Measurements from ENCODE around the gene P2RY11. TPM values are rescaled to one million over a fixed set of nuclear protein-coding genes. Genes with fewer than 3 reads are reported as not detected.

P2RY11 gene
- total and polyA plus RNA-seq, 2 of the 4 experiments (the other 2 are of a cell fraction), result 0.54 to 4.5 TPM

GRCh38 chr19:10085641-10086590 is 25.6 kb upstream of the P2RY11 start, which contains the start of gene SHFL:
Gene SHFL, plus strand, starts transcription at chr19:10086317. Its CDS starts 111 bp downstream, at chr19:10086428.
- Histone ChIP-seq H4K8ac (ENCODE audit: low read depth in 2 of 2, low read length in 2 of 2) (peak within 1 kb of the TSS; percentile 97 to 99), H3K36me3 (ENCODE audit: control insufficient read depth, insufficient read depth, low read length) (peaks cover 14% of the 10 kb centered on the region; the same call in 1 of the 2 replicates), H4K91ac (ENCODE audit: insufficient read depth, low read depth, low read length) (peak within 1 kb of the TSS; percentile 84), H3K27ac (ENCODE audit: insufficient read depth, low read length) (peak within 1 kb of the TSS; percentile 19), H3K27me3 (ENCODE audit: control insufficient read depth, insufficient read depth, low read length) (no peaks in the 10 kb centered on the region), H2BK15ac (ENCODE audit: low read depth, low read length) (no peak within 1 kb of the TSS), H3K14ac (replicated peaks; ENCODE audit: low read depth, low read length) (peak within 1 kb of the TSS; percentile 91), H2AK5ac (ENCODE audit: low read depth, low read length) (peak within 1 kb of the TSS; percentile 89), H3K9me1 (ENCODE audit: insufficient read depth, low read length) (peaks cover 13% of the 10 kb centered on the region; the same call in 1 of the 2 replicates), H3K4me2 (ENCODE audit: low read depth, low read length) (peak within 1 kb of the TSS; percentile 74), H2AK9ac (replicated peaks; ENCODE audit: low read depth, low read length, poor library complexity) (peak within 1 kb of the TSS; percentile 96), H2BK120ac (ENCODE audit: low read depth, low read length) (peak within 1 kb of the TSS; percentile 56; the same call in 1 of the 2 replicates), H3K23ac (ENCODE audit: low read depth, low read length) (peak within 1 kb of the TSS; percentile 87), H3K4ac (ENCODE audit: low read depth, low read length) (peak within 1 kb of the TSS; percentile 88), H3K79me1 (ENCODE audit: low read depth in 1 of 2, low read length in 2 of 2) (peaks cover 3 to 24% of the 10 kb centered on the region in 2 experiments; a peak in 3 of 4 replicates), H3K9ac (ENCODE audit: low read depth, low read length) (peak within 1 kb of the TSS; percentile 76), H4K5ac (ENCODE audit: low read depth, low read length) (peak within 1 kb of the TSS; percentile 61), H4K20me1 (ENCODE audit: insufficient read depth, low read length) (no peaks in the 10 kb centered on the region), H2BK20ac (ENCODE audit: low read depth, low read length) (no peak within 1 kb of the TSS), H3K56ac (ENCODE audit: extremely low read depth, insufficient read depth, low read length) (no peak within 1 kb of the TSS; the same call in 1 of the 2 replicates), H3K4me3 (ENCODE audit: insufficient read depth, low read depth, low read length) (peak within 1 kb of the TSS; percentile 86), H2BK5ac (ENCODE audit: low read depth, low read length, poor library complexity, severe bottlenecking) (no peak within 1 kb of the TSS), H3K4me1 (ENCODE audit: control insufficient read depth, insufficient read depth, low read length) (no peaks in the 10 kb centered on the region), H3K18ac (ENCODE audit: low read depth, low read length) (peak within 1 kb of the TSS; percentile 39; the same call in 1 of the 2 replicates), H3K9me3 (ENCODE audit: control insufficient read depth, insufficient read depth, low read length) (no peaks in the 10 kb centered on the region), H2AFZ (replicated peaks; ENCODE audit: low read length, poor library complexity) (peak within 1 kb of the TSS; percentile 98)
- DNase-seq (peak; percentile 45), ATAC-seq (ENCODE audit: low read depth) (peak; percentile 98)
- WGBS, 2 experiments (ENCODE audit: extremely low coverage in 2 of 2, insufficient read length in 1 of 2), result 5% methylated on average over 39 of the region's 81 CpGs; no CpG with 5 or more reads in 1 of the 2 experiments
- in situ Hi-C loops (cut with MboI; ENCODE audit: low sequenced_read_pairs), result no loop called here
- ChIA-PET POLR2A (ENCODE audit: unreplicated experiment) (no interaction called here), CTCF (no interaction called here)
- dilution Hi-C loops (cut with HindIII; ENCODE audit: low sequenced_read_pairs, unreplicated experiment), result no loop called here
- BruUV-seq (replicated peaks), result no TSS peak
- intact Hi-C loops (cut with micrococcal nuclease), result no loop called here
- no peak for TF ChIP-seq USF2 (IDR thresholded peaks at IDR 0.05; ENCODE audit: low read depth, low read length)
- TF ChIP-seq FOS (IDR thresholded peaks at IDR 0.05; ENCODE audit: low read depth, low read length), result no peak
- no peak for TF ChIP-seq ELK1 (IDR thresholded peaks at IDR 0.05; ENCODE audit: borderline replicate concordance, low read depth, low read length)
- peak; percentile 43 for TF ChIP-seq RCOR1 (IDR thresholded peaks at IDR 0.05; ENCODE audit: insufficient replicate concordance, low read length)
- peak; percentile 23; the same call in 1 of the 2 replicates for TF ChIP-seq POLR2A (IDR thresholded peaks at IDR 0.05; ENCODE audit: low read depth, low read length)
- no peak for TF ChIP-seq BHLHE40 (IDR thresholded peaks at IDR 0.05; ENCODE audit: low read depth, low read length)
- no peak for TF ChIP-seq RAD21 (IDR thresholded peaks at IDR 0.05; ENCODE audit: low read length)
- no peak for TF ChIP-seq CEBPB (IDR thresholded peaks at IDR 0.05; ENCODE audit: low read depth, low read length)
- 0 out of 2 replicates have a peak, but pooled peaks have one; percentile 13 for TF ChIP-seq MXI1 (IDR thresholded peaks at IDR 0.05; ENCODE audit: borderline replicate concordance, low read depth, low read length)
- no peak for TF ChIP-seq NFE2L2 (IDR thresholded peaks at IDR 0.05; ENCODE audit: low read depth, low read length)
- TF ChIP-seq MAFK (IDR thresholded peaks at IDR 0.05; ENCODE audit: low read depth, low read length), result no peak
- no peak for TF ChIP-seq CHD1 (IDR thresholded peaks at IDR 0.05; ENCODE audit: low read depth, low read length)
- no peak for TF ChIP-seq SMC3 (IDR thresholded peaks at IDR 0.05; ENCODE audit: low read depth, low read length)

Measured in IMR-90 (cell line).